HEK293 (cell line): Measurements from ENCODE around the gene DAAM2.

Experiments used
- CTCF ChIA-PET: fragments of 350-600 bp; formaldehyde crosslinking; extraction: SDS; loops from one replicate; lab custom pipeline; 2021; ENCODE audit warnings: antibody characterized with exemption; lab: Yijun Ruan, JAX
- POLR2A ChIA-PET: fragments of 300-600 bp; formaldehyde crosslinking; extraction: SDS; loops from one replicate; lab custom pipeline; 2020; ENCODE audit warnings: antibody characterized with exemption, inconsistent platforms; lab: Yijun Ruan, JAX
- H3K27ac ChIP-seq: fragments of 200-500 bp; sonication (Bioruptor generic); 2 replicates; pipeline ENCODE4 v1.5.1; 2014; ENCODE audit warnings: low read depth, low read length, control low read depth, inconsistent platforms; ENCODE audit errors: extremely low read depth
- H3K36me3 ChIP-seq, 2 experiments: fragments of 200-500 bp in 1 of 2; sonication (Bioruptor generic) in 1 of 2; 1 replicate in 1 of 2; 2 replicates in 1 of 2; pipeline ENCODE4 v1.5.1; 2014 to 2017; ENCODE audit warnings: inconsistent platforms in 2 of 2, low read length in 2 of 2; ENCODE audit not compliant: control insufficient read depth in 2 of 2, insufficient read depth in 1 of 2
- H3K4me1 ChIP-seq: fragments of 200-500 bp; sonication (Bioruptor generic); 2 replicates; pipeline ENCODE4 v1.5.1; 2014; ENCODE audit warnings: mild to moderate bottlenecking, low read length, inconsistent platforms; ENCODE audit not compliant: control insufficient read depth, insufficient read depth
- H3K4me3 ChIP-seq: 2 replicates; pipeline ENCODE4 v1.5.1; 2011; ENCODE audit warnings: low read depth, mild to moderate bottlenecking, control low read depth, low read length, moderate library complexity
- H3K9me3 ChIP-seq: fragments of 200-500 bp; sonication (Bioruptor generic); 2 replicates; pipeline ENCODE4 v1.5.1; 2014; ENCODE audit warnings: low read depth, low read length, inconsistent platforms; ENCODE audit not compliant: control insufficient read depth, insufficient read depth
- ZNF132 ChIP-seq: fragments of 450-650 bp; formaldehyde crosslinking; IDR thresholded peaks from 2 replicates; pipeline ENCODE4 v1.5.1; 2017; ENCODE audit warnings: missing biosample characterization, missing genetic modification characterization, borderline replicate concordance
- ZNF350 ChIP-seq: fragments of 450-650 bp; formaldehyde crosslinking; IDR thresholded peaks from 2 replicates; pipeline ENCODE4 v1.5.0; 2017; ENCODE audit warnings: missing biosample characterization, mild to moderate bottlenecking, missing genetic modification characterization
- ZNF354C ChIP-seq: fragments of 450-650 bp; formaldehyde crosslinking; IDR thresholded peaks from 2 replicates; pipeline ENCODE4 v1.5.1; 2016; ENCODE audit warnings: missing biosample characterization, missing genetic modification characterization, low read depth, borderline replicate concordance
- ZNF658 ChIP-seq: fragments of 450-650 bp; formaldehyde crosslinking; IDR thresholded peaks from 2 replicates; pipeline ENCODE4; 2016; ENCODE audit warnings: missing biosample characterization, missing genetic modification characterization
- TF ChIP-seq, protein P1 (sequence below): fragments of 450-650 bp; formaldehyde crosslinking; IDR thresholded peaks from 2 replicates; pipeline ENCODE4 v1.5.1; 2016; ENCODE audit warnings: missing biosample characterization, missing genetic modification characterization
- TF ChIP-seq, protein P2 (sequence below): fragments of 450-650 bp; formaldehyde crosslinking; IDR thresholded peaks from 2 replicates; pipeline ENCODE4 v1.5.1; 2016; ENCODE audit warnings: missing biosample characterization, missing genetic modification characterization
- TF ChIP-seq, protein P3 (sequence below): sonication (generic); formaldehyde crosslinking; IDR thresholded peaks from 2 replicates; pipeline ENCODE4 v1.8.1; 2022; ENCODE audit warnings: mild to moderate bottlenecking, moderate library complexity, missing genetic modification reagents
- TF ChIP-seq, protein P4 (sequence below): fragments of 450-650 bp; formaldehyde crosslinking; IDR thresholded peaks from 2 replicates; pipeline ENCODE4 v1.5.1; 2016; ENCODE audit warnings: missing biosample characterization, missing genetic modification characterization
- TF ChIP-seq, protein P5 (sequence below): fragments of 450-650 bp; formaldehyde crosslinking; IDR thresholded peaks from 2 replicates; pipeline ENCODE4 v1.5.1; 2017; ENCODE audit warnings: missing biosample characterization, missing genetic modification characterization
- TF ChIP-seq, protein P6 (sequence below): fragments of 450-650 bp; formaldehyde crosslinking; IDR thresholded peaks from 2 replicates; pipeline ENCODE4 v1.5.1; 2016; ENCODE audit warnings: missing biosample characterization, missing genetic modification characterization

DAAM2 gene

DNA sequence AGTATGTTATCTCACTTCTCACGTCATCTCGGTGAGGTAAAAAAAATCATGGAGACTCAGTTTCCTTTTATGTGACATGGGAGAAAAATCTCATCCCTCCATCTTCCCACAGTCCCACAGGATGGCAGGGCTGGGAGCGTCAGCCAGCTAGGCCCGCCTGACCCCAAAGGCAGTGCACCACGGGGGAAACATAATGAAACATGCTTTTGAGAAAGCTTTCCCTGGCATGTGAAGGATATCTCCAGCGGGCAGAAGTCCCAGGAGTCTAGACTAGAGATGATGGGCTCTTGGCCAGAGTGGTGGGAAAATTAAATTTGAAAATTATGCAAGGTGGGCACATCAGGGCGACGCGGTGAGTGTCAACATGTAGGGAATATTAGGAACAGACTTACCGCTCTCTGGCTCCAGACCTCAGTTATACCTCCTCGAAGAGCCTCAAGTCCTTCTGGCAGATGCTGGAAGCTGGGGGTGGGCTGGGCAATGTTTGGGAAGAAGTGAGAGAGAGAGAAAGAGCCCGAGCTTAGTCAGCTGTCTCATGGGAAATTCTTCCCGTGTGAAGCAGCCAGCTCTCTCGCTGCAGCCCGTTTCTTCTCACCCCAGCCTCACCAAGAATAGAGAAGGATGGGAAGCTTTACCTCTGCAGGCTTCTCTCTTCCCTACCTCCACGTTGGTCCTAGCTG is 89.8 kb downstream of the DAAM2 start:
- Histone ChIP-seq H3K9me3 (no peaks in the 10 kb centered on the region), H3K4me1 (no peaks in the 10 kb centered on the region), H3K4me3 (no peak overlapping the region), H3K27ac (no peak overlapping the region), H3K36me3 (peaks cover 0 to 19% of the 10 kb centered on the region in 2 experiments; a peak in 2 of 3 replicates)
- ChIA-PET POLR2A (no interaction called here), CTCF (interaction anchor here (0.8 to 9.3 kb wide), 2 partner anchors 10 to 16 kb away, joined by 3 to 58 read pairs; no protein-coding TSS in a partner anchor)
- TF ChIP-seq, protein P1, sequence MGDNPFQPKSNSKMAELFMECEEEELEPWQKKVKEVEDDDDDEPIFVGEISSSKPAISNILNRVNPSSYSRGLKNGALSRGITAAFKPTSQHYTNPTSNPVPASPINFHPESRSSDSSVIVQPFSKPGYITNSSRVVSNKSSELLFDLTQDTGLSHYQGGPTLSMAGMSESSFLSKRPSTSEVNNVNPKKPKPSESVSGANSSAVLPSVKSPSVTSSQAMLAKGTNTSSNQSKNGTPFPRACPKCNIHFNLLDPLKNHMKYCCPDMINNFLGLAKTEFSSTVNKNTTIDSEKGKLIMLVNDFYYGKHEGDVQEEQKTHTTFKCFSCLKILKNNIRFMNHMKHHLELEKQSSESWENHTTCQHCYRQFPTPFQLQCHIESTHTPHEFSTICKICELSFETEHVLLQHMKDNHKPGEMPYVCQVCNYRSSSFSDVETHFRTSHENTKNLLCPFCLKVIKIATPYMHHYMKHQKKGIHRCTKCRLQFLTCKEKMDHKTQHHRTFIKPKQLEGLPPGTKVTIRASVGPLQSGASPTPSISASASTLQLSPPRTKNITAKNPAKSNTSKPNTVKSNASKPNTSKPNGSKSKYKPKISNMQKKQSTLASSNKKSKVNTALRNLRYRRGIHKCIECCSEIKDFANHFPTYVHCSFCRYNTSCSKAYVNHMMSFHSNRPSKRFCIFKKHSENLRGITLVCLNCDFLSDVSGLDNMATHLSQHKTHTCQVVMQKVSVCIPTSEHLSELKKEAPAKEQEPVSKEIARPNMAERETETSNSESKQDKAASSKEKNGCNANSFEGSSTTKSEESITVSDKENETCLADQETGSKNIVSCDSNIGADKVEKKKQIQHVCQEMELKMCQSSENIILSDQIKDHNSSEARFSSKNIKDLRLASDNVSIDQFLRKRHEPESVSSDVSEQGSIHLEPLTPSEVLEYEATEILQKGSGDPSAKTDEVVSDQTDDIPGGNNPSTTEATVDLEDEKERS = no peak
- TF ChIP-seq, protein P2, sequence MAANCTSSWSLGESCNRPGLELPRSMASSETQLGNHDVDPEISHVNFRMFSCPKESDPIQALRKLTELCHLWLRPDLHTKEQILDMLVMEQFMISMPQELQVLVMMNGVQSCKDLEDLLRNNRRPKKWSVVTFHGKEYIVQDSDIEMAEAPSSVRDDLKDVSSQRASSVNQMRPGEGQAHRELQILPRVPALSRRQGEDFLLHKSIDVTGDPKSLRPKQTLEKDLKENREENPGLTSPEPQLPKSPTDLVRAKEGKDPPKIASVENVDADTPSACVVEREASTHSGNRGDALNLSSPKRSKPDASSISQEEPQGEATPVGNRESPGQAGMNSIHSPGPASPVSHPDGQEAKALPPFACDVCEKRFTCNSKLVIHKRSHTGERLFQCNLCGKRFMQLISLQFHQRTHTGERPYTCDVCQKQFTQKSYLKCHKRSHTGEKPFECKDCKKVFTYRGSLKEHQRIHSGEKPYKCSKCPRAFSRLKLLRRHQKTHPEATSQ (tag by site-specific recombination) = no peak
- TF ChIP-seq, protein P3, sequence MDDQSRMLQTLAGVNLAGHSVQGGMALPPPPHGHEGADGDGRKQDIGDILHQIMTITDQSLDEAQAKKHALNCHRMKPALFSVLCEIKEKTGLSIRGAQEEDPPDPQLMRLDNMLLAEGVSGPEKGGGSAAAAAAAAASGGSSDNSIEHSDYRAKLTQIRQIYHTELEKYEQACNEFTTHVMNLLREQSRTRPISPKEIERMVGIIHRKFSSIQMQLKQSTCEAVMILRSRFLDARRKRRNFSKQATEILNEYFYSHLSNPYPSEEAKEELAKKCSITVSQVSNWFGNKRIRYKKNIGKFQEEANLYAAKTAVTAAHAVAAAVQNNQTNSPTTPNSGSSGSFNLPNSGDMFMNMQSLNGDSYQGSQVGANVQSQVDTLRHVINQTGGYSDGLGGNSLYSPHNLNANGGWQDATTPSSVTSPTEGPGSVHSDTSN (CRISPR knock-in tag) = no peak
- TF ChIP-seq ZNF350 (tag by site-specific recombination) = no peak
- no peak for TF ChIP-seq ZNF132
- TF ChIP-seq, protein P4, sequence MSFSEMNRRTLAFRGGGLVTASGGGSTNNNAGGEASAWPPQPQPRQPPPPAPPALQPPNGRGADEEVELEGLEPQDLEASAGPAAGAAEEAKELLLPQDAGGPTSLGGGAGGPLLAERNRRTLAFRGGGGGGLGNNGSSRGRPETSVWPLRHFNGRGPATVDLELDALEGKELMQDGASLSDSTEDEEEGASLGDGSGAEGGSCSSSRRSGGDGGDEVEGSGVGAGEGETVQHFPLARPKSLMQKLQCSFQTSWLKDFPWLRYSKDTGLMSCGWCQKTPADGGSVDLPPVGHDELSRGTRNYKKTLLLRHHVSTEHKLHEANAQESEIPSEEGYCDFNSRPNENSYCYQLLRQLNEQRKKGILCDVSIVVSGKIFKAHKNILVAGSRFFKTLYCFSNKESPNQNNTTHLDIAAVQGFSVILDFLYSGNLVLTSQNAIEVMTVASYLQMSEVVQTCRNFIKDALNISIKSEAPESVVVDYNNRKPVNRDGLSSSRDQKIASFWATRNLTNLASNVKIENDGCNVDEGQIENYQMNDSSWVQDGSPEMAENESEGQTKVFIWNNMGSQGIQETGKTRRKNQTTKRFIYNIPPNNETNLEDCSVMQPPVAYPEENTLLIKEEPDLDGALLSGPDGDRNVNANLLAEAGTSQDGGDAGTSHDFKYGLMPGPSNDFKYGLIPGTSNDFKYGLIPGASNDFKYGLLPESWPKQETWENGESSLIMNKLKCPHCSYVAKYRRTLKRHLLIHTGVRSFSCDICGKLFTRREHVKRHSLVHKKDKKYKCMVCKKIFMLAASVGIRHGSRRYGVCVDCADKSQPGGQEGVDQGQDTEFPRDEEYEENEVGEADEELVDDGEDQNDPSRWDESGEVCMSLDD = no peak

DNA sequence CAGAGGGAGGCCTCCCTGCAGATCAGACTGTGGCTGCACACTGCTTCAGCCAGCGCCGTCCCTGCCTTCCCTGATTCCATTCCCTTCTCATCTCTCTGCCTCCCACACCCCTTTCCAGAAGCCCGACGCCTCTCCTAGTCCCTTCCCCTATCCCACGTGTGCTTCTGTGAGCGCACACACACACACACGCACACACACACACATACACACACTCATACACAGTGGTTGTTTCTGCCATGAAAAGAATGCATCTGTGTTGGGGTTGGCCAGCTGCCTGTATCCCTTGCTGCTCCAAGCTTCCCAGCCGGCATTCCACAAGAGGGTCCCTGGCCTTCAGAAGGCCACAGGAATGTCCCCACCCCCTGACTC is 90.3 kb downstream of the DAAM2 start:
- H3K4me3 ChIP-seq = no peak overlapping the region
- ChIA-PET POLR2A (no interaction called here), CTCF (interaction anchor here (0.7 to 9.3 kb wide), 3 partner anchors 10 to 20 kb away, joined by 3 to 58 read pairs (median 3); no protein-coding TSS in a partner anchor)
- H3K9me3 ChIP-seq = no peaks in the 10 kb centered on the region
- TF ChIP-seq, protein P5, sequence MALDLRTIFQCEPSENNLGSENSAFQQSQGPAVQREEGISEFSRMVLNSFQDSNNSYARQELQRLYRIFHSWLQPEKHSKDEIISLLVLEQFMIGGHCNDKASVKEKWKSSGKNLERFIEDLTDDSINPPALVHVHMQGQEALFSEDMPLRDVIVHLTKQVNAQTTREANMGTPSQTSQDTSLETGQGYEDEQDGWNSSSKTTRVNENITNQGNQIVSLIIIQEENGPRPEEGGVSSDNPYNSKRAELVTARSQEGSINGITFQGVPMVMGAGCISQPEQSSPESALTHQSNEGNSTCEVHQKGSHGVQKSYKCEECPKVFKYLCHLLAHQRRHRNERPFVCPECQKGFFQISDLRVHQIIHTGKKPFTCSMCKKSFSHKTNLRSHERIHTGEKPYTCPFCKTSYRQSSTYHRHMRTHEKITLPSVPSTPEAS (tag by site-specific recombination) = 0 out of 2 replicates have a peak, but pooled peaks have one; percentile 47
- TF ChIP-seq ZNF658 (tag by site-specific recombination) (no peak), ZNF354C (tag by site-specific recombination) (no peak)
- TF ChIP-seq, protein P6, sequence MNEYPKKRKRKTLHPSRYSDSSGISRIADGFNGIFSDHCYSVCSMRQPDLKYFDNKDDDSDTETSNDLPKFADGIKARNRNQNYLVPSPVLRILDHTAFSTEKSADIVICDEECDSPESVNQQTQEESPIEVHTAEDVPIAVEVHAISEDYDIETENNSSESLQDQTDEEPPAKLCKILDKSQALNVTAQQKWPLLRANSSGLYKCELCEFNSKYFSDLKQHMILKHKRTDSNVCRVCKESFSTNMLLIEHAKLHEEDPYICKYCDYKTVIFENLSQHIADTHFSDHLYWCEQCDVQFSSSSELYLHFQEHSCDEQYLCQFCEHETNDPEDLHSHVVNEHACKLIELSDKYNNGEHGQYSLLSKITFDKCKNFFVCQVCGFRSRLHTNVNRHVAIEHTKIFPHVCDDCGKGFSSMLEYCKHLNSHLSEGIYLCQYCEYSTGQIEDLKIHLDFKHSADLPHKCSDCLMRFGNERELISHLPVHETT (tag by site-specific recombination) = no peak
- H3K36me3 ChIP-seq = peaks cover 0 to 19% of the 10 kb centered on the region in 2 experiments; a peak in 2 of 3 replicates
- no peaks in the 10 kb centered on the region for H3K4me1 ChIP-seq
- no peak overlapping the region for H3K27ac ChIP-seq
